ENCODE data around the gene SHBG. TPM values are rescaled to one million over a fixed set of nuclear protein-coding genes. Genes with fewer than 3 reads are reported as not detected.

Gene SHBG
- total and polyA plus RNA-seq, 2 experiments from 2014 or later: 0.96 TPM; not detected in 1

DNA sequence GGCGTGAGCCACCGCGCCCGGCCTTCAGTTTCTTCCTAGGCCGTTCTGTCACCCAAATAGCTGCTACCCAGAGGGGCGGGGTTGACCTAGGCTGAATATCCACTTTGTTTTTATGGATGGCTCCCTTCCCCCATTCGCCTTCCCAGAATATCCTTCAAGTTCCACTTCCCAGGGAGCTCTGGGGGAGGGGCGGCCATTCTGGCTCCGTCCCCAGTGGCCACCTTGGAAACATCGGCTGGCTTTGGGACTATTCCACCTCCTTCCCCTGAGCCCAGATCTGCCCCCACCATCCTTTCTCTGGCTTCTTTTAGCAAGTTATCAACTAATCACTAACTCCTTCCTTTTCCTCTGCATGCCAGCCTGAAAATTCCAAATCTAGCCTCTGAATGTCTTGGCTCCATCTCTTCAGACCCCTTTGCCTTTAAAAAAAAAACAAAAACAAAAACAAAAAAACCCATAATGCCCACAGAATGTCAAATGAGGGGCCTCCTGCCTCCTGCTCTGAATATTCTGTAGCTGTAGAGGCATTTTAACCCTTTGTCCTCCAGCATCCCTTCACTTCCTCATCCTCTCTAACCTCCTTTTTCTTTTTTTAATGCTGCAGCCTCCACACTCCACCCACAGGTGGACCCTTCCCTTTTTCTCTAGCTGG, 27.1 kb downstream of the SHBG start:
- TF ChIP-seq EZH2phosphoT487 (IDR thresholded peaks at IDR 0.05; ENCODE audit: insufficient read depth, low read depth) (no peak), EZH2 (IDR thresholded peaks at IDR 0.05; ENCODE audit: insufficient read depth, poor library complexity, severe bottlenecking) (no peak)
- Histone ChIP-seq H3K9ac (no peak overlapping the region), H3K36me3 (ENCODE audit: low read depth) (no peaks in the 10 kb centered on the region), H3K4me1 (ENCODE audit: insufficient read depth) (no peaks in the 10 kb centered on the region), H3K27me3 (replicated peaks; ENCODE audit: insufficient read depth) (peaks cover 21% of the 10 kb centered on the region), H3K79me2 (ENCODE audit: insufficient read depth) (no peaks in the 10 kb centered on the region), H3K4me3 (no peak overlapping the region), H4K20me1 (ENCODE audit: insufficient read depth) (no peaks in the 10 kb centered on the region), H3K9me3 (ENCODE audit: low read depth) (no peaks in the 10 kb centered on the region), H3K27ac (no peak overlapping the region), H3K9me2 (ENCODE audit: insufficient read depth) (no peaks in the 10 kb centered on the region), H2AFZ (no peak overlapping the region), H3F3A (ENCODE audit: insufficient read depth) (no peaks in the 10 kb centered on the region), H3K4me2 (ENCODE audit: unreplicated experiment) (no peak overlapping the region)
- in situ Hi-C loops (cut with MboI): no loop called here
- DNase-seq: no peak
- WGBS, 2 experiments (ENCODE audit: low coverage in 1 of 2, low lambda C conversion rate in 2 of 2, missing lambda C conversion rate in 2 of 2): 40 to 41% methylated on average over 10 of the region's 10 CpGs

DNA sequence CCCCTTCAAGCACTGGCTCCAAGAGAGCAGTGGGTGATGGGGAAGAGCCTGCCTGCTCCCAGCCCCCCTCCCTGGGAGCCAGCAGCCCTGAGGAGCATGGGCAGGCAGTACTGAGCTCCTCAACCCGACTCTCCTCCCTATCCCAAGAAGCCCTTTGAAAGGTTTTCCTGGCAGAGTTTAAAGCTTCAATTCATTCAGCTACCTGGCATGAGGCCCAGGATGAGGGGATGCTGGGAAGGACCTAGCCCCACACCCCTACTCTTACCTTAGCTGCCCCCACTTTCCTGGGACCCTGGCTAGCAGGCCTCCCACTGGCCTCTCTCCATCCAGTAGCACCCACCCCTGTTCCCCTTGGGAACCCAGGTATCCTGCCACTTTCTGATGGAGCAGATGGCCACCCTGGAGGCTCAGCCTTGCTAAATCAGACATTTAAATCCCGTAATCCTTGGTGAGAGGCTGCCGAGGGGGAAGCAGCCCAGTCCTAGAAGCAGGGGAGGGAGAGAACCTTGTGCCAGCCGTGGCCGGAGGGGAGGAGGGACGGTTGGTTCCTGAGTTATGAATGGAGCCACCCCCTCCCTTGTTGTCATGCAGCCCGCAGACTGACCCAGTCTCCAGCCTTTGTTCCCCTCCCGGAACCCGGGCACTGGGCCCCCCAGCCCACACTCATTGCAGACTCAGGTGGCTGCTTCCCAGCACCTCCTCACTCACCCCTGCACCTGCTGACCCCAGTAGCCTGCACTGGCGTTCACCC, 37.9 kb downstream of the SHBG start:
- Histone ChIP-seq H3K36me3 (ENCODE audit: low read depth) (no peaks in the 10 kb centered on the region; the same call in 1 of the 2 replicates), H3K4me3 (no peak overlapping the region), H3K9me3 (ENCODE audit: low read depth) (no peaks in the 10 kb centered on the region), H3K27me3 (replicated peaks; ENCODE audit: insufficient read depth) (no peaks in the 10 kb centered on the region), H3K79me2 (ENCODE audit: insufficient read depth) (no peaks in the 10 kb centered on the region), H3K4me1 (ENCODE audit: insufficient read depth) (no peaks in the 10 kb centered on the region), H2AFZ (no peak overlapping the region), H4K20me1 (ENCODE audit: insufficient read depth) (no peaks in the 10 kb centered on the region), H3K9me2 (ENCODE audit: insufficient read depth) (no peaks in the 10 kb centered on the region), H3K27ac (no peak overlapping the region), H3K9ac (no peak overlapping the region), H3F3A (ENCODE audit: insufficient read depth) (no peaks in the 10 kb centered on the region), H3K4me2 (ENCODE audit: unreplicated experiment) (no peak overlapping the region)
- in situ Hi-C loops (cut with MboI): no loop called here
- WGBS, 2 experiments (ENCODE audit: low coverage in 1 of 2, low lambda C conversion rate in 2 of 2, missing lambda C conversion rate in 2 of 2): 71 to 79% methylated on average over 10 of the region's 10 CpGs
- TF ChIP-seq EZH2phosphoT487 (IDR thresholded peaks at IDR 0.05; ENCODE audit: insufficient read depth, low read depth): no peak
- TF ChIP-seq EZH2 (IDR thresholded peaks at IDR 0.05; ENCODE audit: insufficient read depth, poor library complexity, severe bottlenecking): no peak
- DNase-seq: no peak

DNA sequence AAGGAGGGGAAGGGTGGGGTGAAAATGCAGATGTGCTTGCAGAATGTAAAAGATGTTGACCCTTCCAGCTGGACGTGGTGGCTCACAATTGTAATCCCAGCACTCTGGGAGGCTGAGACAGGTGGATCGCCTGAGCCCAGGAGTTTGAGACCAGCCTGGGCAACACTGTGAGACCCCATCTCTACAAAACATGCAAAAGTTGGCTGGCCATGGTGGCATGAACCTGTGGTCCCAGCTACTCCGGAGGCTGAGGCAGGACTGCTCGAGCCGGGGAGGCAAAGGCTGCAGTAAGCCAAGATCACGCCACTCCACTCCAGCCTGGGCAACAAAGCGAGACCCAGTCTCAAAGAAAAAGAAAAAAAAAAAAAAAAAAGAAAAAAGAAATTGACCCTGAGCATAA, 38.5 kb downstream of the SHBG start:
- DNase-seq: no peak
- in situ Hi-C loops (cut with MboI): no loop called here
- no peaks in the 10 kb centered on the region for H3K9me3 ChIP-seq (ENCODE audit: low read depth)
- no peak overlapping the region for H3K27ac ChIP-seq
- TF ChIP-seq EZH2phosphoT487 (IDR thresholded peaks at IDR 0.05; ENCODE audit: insufficient read depth, low read depth) (no peak), EZH2 (IDR thresholded peaks at IDR 0.05; ENCODE audit: insufficient read depth, poor library complexity, severe bottlenecking) (no peak)
- no peak overlapping the region for H3K4me3 ChIP-seq
- WGBS, 2 experiments (ENCODE audit: low coverage in 1 of 2, low lambda C conversion rate in 2 of 2, missing lambda C conversion rate in 2 of 2): 95 to 96% methylated on average over 7 of the region's 7 CpGs
- no peak overlapping the region for H3K9ac ChIP-seq
- H3K27me3 ChIP-seq (replicated peaks; ENCODE audit: insufficient read depth): no peaks in the 10 kb centered on the region
- H3K9me2 ChIP-seq (ENCODE audit: insufficient read depth): no peaks in the 10 kb centered on the region
- H3F3A ChIP-seq (ENCODE audit: insufficient read depth): no peaks in the 10 kb centered on the region
- H4K20me1 ChIP-seq (ENCODE audit: insufficient read depth): no peaks in the 10 kb centered on the region
- H3K79me2 ChIP-seq (ENCODE audit: insufficient read depth): no peaks in the 10 kb centered on the region
- H3K4me1 ChIP-seq (ENCODE audit: insufficient read depth): no peaks in the 10 kb centered on the region
- H3K4me2 ChIP-seq (ENCODE audit: unreplicated experiment): no peak overlapping the region
- H3K36me3 ChIP-seq (ENCODE audit: low read depth): peaks cover 5% of the 10 kb centered on the region; the same call in 1 of the 2 replicates
- no peak overlapping the region for H2AFZ ChIP-seq

DNA sequence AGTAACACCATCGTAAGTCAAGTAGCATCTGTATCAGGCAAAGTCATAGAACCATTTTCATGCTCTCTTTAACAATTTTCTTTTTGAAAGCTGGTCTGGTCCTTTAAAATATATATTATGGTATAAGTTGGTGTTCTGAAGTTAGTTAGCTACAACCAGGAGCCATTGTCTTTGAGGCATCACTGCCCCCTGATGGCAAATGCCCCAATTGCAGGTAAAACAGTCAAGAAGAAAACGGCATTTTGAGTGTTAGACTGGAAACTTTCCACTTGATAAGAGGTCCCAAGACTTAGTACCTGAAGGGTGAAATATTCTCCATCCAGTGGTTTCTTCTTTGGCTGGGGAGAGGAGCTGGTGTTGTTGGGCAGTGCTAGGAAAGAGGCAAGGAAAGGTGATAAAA, 43.3 kb downstream of the SHBG start:
- H3K9ac ChIP-seq: no peak overlapping the region
- H2AFZ ChIP-seq: no peak overlapping the region
- no peaks in the 10 kb centered on the region for H3F3A ChIP-seq (ENCODE audit: insufficient read depth)
- no peaks in the 10 kb centered on the region for H3K4me1 ChIP-seq (ENCODE audit: insufficient read depth)
- H3K9me3 ChIP-seq (ENCODE audit: low read depth): no peaks in the 10 kb centered on the region
- no peak overlapping the region for H3K4me3 ChIP-seq
- no peak overlapping the region for H3K4me2 ChIP-seq (ENCODE audit: unreplicated experiment)
- H3K27ac ChIP-seq: no peak overlapping the region
- H3K9me2 ChIP-seq (ENCODE audit: insufficient read depth): no peaks in the 10 kb centered on the region
- in situ Hi-C loops (cut with MboI): no loop called here
- 98 to 100% methylated on average over 2 of the region's 2 CpGs for WGBS, 2 experiments (ENCODE audit: low coverage in 1 of 2, low lambda C conversion rate in 2 of 2, missing lambda C conversion rate in 2 of 2)
- no peaks in the 10 kb centered on the region for H3K27me3 ChIP-seq (replicated peaks; ENCODE audit: insufficient read depth)
- H3K36me3 ChIP-seq (ENCODE audit: low read depth): peaks cover 11% of the 10 kb centered on the region; the same call in 1 of the 2 replicates
- DNase-seq: no peak
- H4K20me1 ChIP-seq (ENCODE audit: insufficient read depth): no peaks in the 10 kb centered on the region
- TF ChIP-seq EZH2phosphoT487 (IDR thresholded peaks at IDR 0.05; ENCODE audit: insufficient read depth, low read depth) (no peak), EZH2 (IDR thresholded peaks at IDR 0.05; ENCODE audit: insufficient read depth, poor library complexity, severe bottlenecking) (no peak)
- H3K79me2 ChIP-seq (ENCODE audit: insufficient read depth): no peaks in the 10 kb centered on the region
